Activated T-cell treated with anti-CD3 and anti-CD28 coated beads for 4 hours (primary cell): ENCODE results near the gene PLEKHA5.
"Not testable (repeated sequence)": the region's sequence is repeated elsewhere in the genome, so short reads cannot be mapped to it uniquely, and the experiment has no call there.

ENCODE experiments used
- DNase-seq: peaks from one replicate; pipeline ENCODE4 v3.0.0-alpha.2; 2020

Gene PLEKHA5

GRCh38 chr12:19285793-19286448 lies 156.4 kb downstream of the PLEKHA5 start:
- no peak for DNase-seq

GRCh38 chr12:19287302-19287701 lies 157.8 kb downstream of the PLEKHA5 start:
- DNase-seq = no peak

- no peak for DNase-seq
Measured at GRCh38 chr12:19288161-19288560, 158.6 kb downstream of the PLEKHA5 start.

- no peak for DNase-seq
Measured at GRCh38 chr12:19288603-19289244, 159.2 kb downstream of the PLEKHA5 start.

GRCh38 chr12:19298836-19299605 lies 169.5 kb downstream of the PLEKHA5 start:
- DNase-seq = no peak

GRCh38 chr12:19299765-19300164 lies 170.2 kb downstream of the PLEKHA5 start:
- no peak for DNase-seq

GRCh38 chr12:19301223-19301622 lies 171.7 kb downstream of the PLEKHA5 start:
- DNase-seq = no peak

GRCh38 chr12:19301688-19302087 lies 172.2 kb downstream of the PLEKHA5 start:
- DNase-seq = no peak

- no peak for DNase-seq
Measured at GRCh38 chr12:19302100-19302640, 172.6 kb downstream of the PLEKHA5 start.

- no peak for DNase-seq
Measured at GRCh38 chr12:19303496-19303895, 174.0 kb downstream of the PLEKHA5 start.

GRCh38 chr12:19304149-19304750 lies 174.7 kb downstream of the PLEKHA5 start:
- DNase-seq = no peak

- DNase-seq = not testable (repeated sequence)
Measured at GRCh38 chr12:19305621-19306020, 176.1 kb downstream of the PLEKHA5 start.

GRCh38 chr12:19306366-19306765 lies 176.8 kb downstream of the PLEKHA5 start:
- DNase-seq = no peak

- no peak for DNase-seq
Measured at GRCh38 chr12:19307451-19307850, 177.9 kb downstream of the PLEKHA5 start.

- DNase-seq = no peak
Measured at GRCh38 chr12:19311165-19311564, 181.6 kb downstream of the PLEKHA5 start.

- DNase-seq = no peak
Measured at GRCh38 chr12:19312637-19313036, 183.1 kb downstream of the PLEKHA5 start.

- DNase-seq = no peak
Measured at GRCh38 chr12:19316425-19316824, 186.9 kb downstream of the PLEKHA5 start.

- no peak for DNase-seq
Measured at GRCh38 chr12:19322376-19322775, 192.8 kb downstream of the PLEKHA5 start.

GRCh38 chr12:19323805-19324204 lies 194.3 kb downstream of the PLEKHA5 start:
- no peak for DNase-seq

- no peak for DNase-seq
Measured at GRCh38 chr12:19326102-19326501, 196.6 kb downstream of the PLEKHA5 start.

- no peak for DNase-seq
Measured at GRCh38 chr12:19332196-19332595, 202.7 kb downstream of the PLEKHA5 start.

- no peak for DNase-seq
Measured at GRCh38 chr12:19338405-19338804, 208.9 kb downstream of the PLEKHA5 start.

GRCh38 chr12:19350850-19351249 lies 221.3 kb downstream of the PLEKHA5 start:
- DNase-seq = not testable (repeated sequence)
